SHP77 (cell line): ENCODE results near the gene DBT.

Source experiments
- DNase-seq, 2 experiments: peaks; one replicate each; lab custom pipeline; 2025; lab: John Stamatoyannopoulos, UW

Gene DBT

DNA sequence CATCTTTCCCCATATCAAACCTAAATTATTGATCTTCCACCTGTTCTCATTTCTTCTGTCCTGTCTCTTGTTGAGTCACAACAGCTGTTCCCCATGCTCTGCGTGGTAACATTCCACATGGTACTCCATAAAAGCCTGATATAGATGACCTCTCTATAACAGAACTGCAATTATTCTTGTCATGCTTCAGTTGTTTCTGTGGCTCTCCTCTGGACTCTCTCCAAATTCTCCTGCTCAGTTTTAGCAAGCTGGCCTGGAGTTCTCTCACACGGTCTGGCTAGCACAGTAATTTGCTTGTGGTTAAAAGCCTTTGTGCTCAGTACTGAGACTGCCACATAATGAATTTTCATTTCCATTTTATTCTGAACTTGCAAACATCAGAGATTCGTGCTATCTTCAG lies 61.0 kb downstream of the DBT start:
- peak; percentile 19 to 44 for DNase-seq

DNA sequence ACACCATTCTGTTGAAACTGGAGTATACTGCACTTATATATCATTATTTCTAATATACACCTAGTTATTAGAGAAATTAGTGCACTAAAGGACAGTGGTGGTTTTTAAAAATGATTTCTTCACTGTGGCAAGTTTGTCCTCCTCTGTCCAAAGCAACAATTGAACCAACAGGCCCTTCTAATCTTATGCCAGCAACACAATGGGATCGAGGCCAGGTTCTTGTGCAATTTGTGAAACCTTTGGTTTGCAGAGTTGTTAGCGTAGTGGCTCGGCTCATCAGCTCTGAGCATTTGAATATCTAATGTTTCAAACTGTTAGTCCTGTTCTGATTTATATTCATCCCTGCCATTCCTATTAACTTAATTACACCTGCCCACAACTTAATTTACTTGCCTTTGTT lies 61.7 kb downstream of the DBT start:
- no peak for DNase-seq

DNA sequence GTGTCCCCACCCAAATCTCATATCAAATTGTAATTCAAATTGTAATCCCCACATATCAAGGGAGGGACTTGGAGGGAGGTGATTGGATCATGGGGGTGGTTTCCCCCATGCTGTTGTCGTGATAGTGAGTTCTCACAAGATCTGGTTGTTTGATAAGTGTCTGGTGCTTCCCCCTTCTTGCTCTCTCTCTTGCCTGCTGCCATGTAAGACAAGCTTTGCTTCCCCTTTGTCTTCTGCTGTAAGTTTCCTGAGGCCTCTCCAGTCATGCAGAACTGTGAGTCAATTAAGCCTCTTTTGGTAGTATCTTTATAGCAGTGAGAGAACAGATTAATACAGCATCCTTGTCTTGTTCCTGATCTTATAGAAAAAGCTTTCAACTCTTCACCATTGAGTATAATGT lies 65.1 kb downstream of the DBT start:
- DNase-seq: no peak

DNA sequence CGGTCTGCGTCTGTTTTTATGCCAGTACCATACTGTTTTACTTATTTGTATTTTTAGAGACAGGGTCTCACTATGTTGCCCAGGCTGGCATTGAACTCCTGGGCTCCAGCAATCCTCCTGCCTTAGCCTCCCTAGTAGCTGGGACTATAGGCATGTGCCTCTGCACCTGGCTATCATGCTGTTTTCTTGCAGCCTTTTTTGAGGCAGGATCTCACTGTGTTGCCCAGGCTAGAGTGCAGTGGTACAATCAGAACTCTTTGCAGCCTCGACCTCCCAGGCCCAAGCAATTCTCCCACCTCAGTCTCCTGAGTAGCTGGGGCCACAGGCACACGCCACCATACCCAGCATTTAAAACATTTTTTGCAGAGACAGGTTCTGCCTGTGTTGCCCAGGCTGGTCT lies 66.3 kb downstream of the DBT start:
- no peak for DNase-seq

DNA sequence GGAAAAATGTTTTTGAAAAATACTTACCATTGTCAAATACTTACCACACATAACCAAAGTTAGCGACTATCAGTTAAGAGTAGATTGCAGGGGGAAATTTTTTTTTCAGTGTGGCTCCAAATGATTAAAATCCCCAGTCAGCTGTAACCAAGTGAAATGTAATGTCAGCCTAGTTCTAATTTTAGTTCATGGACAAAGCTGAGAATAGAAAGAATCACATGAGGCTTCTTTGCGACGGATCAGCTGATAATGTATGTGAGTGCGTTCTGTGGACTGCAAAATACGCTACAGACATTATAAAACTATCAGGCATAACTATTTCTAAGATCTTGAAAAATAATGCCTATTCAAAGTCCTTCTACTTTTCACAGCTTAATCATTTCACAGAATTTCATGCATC lies 71.5 kb downstream of the DBT start, which contains the start of gene LRRC39:
Gene LRRC39, minus strand, starts transcription at position 166 of the 400 bp plus-strand sequence. CDS start 9,740 bp downstream, outside the sequence.
- no peak for DNase-seq

DNA sequence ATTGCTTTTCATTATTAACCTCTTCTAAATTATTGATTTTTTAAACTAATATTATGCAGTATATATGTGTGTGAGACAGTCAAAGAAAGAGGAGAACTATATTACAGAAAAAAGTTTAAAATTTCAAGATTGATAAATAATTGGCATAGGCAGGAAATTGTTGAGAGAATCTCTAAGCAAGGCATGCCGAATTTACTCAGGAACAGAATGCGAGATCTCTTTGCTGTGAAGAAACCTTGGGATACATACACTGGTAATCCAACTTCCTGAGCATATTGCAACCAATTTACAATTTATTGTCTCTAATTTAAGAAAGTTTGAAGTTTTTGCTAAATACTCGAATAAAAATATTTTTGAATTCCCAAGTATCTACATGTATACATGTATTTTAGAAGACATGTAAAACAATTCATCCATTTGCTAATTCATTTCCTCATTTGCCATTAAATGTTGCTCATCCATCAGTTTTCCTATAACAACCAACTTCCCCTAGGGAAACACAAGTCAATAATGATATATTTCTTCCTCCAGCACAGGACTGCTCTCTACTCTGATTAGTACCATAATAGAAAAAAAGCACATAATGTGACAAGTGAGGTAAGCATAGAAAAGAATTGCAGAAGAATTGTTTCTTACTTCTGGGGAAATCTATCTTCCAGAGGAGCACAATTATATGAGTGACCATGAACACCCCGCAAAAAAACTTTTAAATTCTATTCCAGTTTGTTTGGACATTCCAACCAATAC lies 72.2 kb downstream of the DBT start:
- DNase-seq: no peak

DNA sequence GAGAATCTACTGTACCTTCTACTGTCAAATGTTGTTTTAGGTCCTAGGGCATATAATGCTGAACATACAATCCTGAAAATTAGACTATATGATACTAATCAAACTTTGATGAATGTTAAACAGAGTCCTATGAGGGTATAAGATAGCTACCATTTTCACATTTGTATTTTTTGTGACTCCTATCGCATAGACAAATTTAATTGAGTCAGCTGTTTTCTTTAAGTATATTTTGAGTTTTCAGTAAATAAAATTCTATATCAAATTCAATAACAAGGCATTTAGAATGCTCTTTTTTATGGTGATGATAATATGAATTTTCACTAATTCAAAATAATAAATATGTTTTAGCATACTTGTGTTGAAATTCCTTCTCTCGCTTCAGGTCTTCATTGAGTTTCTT lies 81.6 kb downstream of the DBT start:
- DNase-seq: no peak

DNA sequence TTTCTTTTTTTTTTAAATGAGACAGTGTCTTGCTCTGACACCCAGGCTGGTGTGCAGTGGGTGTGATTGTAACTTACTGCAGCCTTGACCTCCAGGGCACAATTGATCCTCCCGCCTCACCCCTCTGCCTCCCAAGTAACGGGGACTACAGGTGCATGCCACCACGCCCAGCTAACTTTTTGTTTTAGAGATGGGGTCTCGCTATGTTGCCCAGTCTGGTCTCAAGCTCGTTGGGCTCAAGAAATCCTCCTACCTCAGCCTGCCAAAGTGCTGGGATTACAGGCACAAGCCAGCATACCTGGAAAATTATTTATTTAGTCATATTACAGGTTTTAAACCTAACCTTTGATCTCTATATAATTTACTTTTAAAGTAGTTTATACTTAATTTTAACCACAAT lies 84.9 kb downstream of the DBT start:
- DNase-seq: no peak

DNA sequence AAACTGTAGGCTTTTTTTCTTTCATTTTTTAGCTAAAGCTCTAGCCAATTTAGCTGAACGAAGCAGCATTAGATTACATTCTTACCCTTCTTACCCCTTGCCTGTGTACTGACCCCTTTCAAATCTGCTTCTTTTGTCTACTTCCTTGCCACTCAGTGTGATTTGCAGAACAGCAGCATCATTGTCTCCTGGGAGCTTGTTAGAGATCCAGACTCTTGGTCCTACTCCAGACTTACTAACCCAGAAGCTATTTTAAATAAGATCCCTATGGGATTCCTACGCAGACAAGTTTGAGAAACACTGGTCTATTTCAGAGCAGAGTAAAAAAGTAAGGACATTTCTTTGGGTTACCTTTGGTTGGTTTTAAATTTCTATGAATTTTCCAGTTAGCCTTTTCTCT lies 85.4 kb downstream of the DBT start:
- no peak for DNase-seq

DNA sequence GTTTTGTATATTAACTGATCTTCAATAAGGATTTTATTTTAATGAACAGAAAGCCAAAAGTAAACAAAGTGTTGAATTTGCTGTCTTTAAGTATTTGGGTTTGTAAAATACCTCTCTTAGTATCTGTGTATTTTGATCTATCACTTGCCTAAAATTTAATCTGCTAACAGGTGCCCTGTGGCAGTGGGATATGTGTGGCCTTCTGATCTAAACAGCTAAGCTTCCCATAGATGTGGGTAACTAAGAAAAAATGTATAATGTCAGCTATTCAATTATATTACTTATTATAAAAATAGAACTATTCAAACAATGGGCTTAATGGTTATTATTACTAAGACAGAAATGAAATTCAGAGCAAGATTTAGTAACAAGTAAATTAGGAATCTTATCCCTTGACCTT lies 86.8 kb downstream of the DBT start:
- DNase-seq: no peak

DNA sequence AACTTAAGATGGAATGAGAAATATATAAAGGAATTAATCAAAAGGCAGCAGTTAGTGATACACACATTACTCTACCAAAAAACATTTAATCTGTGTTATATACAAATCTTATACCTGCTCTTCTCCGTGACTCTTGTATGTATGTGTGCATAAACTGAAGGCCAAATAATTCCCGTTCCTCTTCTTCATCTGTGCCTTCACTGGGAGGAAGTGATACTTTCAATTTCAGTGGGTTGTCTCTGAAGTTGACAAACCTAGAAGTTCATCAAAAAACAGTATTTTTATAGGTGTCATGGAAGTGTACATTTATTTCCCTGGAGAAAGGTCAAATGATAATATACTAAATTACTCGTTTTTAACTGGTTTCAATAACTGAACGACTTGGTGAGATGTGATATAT lies 97.4 kb downstream of the DBT start:
- no peak for DNase-seq

DNA sequence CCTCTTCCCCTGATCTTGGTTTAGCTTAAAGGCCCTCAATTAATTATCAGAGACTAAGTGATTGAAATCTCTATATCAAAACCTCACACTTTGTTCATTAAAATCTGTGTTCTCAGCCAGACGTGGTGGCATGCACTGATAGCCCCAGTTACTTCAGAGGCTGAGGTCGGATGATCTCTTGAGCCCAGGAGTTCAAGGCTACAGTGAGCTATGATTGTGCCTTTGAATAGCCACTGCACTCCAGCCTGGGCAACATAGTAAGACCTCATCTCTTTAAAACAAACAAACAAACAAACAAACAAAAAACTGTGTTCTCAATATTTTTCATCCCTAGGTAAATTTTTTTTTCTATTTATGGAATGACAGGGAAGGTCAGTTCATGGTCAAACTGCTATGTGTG lies 98.0 kb downstream of the DBT start:
- no peak for DNase-seq

DNA sequence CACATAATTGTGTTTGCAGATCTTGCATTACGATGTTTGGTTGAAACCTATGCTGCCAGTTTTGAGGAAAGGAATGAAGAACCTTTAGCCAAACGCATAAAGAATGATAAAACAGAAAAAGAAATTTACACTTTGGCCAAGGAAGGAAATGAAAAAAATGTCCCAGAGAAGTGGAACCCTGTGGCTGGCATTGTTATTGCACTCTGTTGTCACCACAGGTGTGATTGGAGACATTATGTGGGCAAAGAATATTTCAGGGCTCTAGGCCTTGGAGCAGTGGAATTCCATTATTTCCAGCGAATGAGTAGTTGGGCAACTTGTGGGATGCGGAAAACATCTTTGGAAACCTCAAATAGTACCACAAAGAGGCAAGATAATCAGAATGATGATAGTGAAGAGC lies 101.8 kb downstream of the DBT start:
- no peak for DNase-seq

DNA sequence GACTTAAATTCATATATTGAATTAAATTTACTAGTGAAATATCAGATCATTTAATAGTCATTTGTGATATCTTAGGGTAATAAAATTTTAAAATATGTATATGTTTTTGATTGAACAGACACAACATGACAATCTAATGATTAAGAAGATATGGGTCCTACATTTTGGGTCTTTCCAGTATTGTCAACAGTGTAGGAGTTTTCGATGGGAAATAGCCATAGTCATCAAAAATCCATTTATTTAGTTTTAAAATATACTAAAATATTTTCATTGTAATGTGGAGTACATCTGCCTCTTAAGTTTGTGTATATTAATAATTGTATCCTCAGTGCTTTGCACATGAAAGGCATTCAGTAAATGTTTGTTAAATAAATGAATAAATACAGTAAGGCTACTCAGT lies 102.7 kb downstream of the DBT start:
- no peak for DNase-seq

DNA sequence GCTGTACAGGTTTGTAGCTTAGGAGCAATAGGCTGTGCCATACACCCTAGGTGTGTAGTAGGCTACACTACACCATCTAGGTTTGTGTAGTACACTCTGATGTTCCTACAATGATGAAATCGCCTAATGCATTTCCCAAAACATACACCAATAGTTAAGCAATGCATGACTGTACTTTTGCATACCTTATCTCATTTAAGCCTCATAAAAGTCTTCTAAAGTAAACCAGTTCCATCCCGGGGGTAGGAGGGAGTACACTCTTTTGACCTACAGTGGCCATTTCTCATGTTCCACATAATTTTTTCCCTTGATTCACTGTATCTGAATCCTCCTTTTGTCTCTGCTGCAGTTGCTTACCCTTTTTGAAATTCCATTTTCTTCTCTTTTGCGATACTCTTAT lies 104.5 kb downstream of the DBT start:
- DNase-seq: no peak

DNA sequence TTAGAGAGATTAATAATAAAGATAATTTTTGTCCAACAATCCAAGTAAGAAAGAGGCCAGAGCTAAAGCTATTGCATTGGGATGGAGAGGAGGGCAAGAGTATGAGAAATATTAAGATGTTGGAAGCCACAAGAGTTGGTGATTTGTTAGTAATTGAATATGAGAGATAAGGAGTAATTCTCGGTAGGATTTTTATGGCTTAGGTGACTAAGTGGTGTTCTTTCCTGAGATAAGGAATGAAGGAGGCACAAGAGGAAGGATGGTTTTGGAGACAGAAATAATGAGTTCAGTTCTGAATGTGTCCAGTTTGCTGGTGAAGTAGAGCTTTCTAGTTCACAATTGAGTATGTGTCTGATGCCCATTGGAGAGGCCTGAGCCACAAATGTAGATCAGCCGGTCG lies 107.3 kb downstream of the DBT start:
- DNase-seq: no peak

DNA sequence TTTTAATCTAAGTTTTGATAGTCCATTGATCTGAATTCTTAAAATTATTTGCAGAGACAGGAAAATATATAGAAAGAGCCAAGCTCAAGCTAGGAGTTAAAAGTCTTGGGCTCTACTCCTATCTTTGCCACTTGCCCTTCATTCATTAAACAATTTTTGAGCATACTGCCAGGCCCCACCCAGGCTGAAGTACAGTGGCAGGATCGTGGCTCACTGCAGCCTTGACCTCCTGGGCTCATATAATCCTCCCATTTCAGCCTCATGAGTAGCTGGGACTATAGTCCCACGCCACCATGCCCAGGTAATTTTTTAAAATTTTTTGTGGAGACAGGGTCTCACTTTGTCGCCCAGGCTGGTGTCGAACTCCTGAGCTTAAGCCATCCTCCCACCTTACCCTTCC lies 108.4 kb downstream of the DBT start:
- DNase-seq: no peak

DNA sequence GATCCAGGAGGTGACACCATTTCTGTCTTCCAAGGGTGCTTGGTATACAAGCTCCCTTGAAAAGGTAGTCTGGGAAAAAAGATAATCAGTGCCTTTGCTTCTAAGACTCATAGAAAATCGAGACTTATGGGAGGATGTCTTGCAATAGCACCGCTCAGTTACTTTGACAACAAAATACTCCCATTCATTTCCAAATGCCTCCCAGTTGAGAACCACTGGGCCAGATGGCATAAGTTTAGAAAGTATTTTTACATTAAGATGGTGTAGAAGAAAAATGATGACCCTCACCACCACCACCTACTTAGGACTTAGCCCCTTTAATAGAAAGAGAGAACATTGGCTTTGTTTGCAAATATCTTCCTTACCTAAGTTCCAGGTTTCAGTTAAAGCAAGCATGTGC lies 112.0 kb downstream of the DBT start:
- DNase-seq: no peak
